Endothelial cell of umbilical vein (primary cell): ENCODE results near the gene VN1R2. TPM values are rescaled to one million over a fixed set of nuclear protein-coding genes. Genes with fewer than 3 reads are reported as not detected.

ENCODE experiments used
- BruUV-seq: library from RNA; stranded (reverse); fragments of 400-500 nt; replicated peaks from 2 replicates; lab custom pipeline; 2021; lab: Mats Ljungman, UMichigan
- CTCF ChIA-PET: fragments of 300-600, 350-600 bp; sonication (Branson Sonifier 250); formaldehyde crosslinking; loops from one replicate; lab custom pipeline; 2021; ENCODE audit warnings: antibody characterized with exemption, inconsistent platforms; lab: Charles Lee
- POLR2A ChIA-PET: fragments of 300-600, 350-600 bp; sonication (Branson Sonifier 250); formaldehyde crosslinking; loops from one replicate; lab custom pipeline; 2021; ENCODE audit warnings: antibody characterized with exemption, inconsistent platforms; lab: Charles Lee
- DNase-seq: peaks from one replicate; pipeline ENCODE4 v3.0.0-alpha.2; 2011; ENCODE audit warnings: low read depth, low spot score
- FAIRE-seq: peaks from 2 replicates; lab custom pipeline; 2011; peaks lifted over from hg19 to GRCh38; lab: Jason Lieb, UNC
- H2AFZ ChIP-seq: 2 replicates; pipeline ENCODE4 v1.6.0; 2012; ENCODE audit warnings: low read depth, low read length, control low read depth, inconsistent platforms
- H3K27ac ChIP-seq: 2 replicates; pipeline ENCODE4 v1.5.1; 2011; ENCODE audit warnings: low read depth, mild to moderate bottlenecking, control low read depth, low read length, moderate library complexity; ENCODE audit not compliant: insufficient read depth
- H3K27me3 ChIP-seq, 2 experiments: 2 replicates each; pipeline versions ENCODE4 v1.6.0 to v1.6.1; 2011; ENCODE audit warnings: low read length in 2 of 2, mixed read lengths in 1 of 2; ENCODE audit not compliant: control insufficient read depth in 2 of 2, insufficient read depth in 2 of 2
- H3K36me3 ChIP-seq, 2 experiments: 2 replicates in 1 of 2; 3 replicates in 1 of 2; pipeline ENCODE4 v1.5.1; 2011; ENCODE audit warnings: low read length in 2 of 2, mild to moderate bottlenecking in 1 of 2, moderate library complexity in 1 of 2; ENCODE audit not compliant: control insufficient read depth in 2 of 2, insufficient read depth in 2 of 2; ENCODE audit errors: extremely low read depth in 1 of 2
- H3K4me1 ChIP-seq: 3 replicates; pipeline ENCODE4 v1.5.1; 2011; ENCODE audit warnings: mild to moderate bottlenecking, low read length; ENCODE audit not compliant: control insufficient read depth, insufficient read depth; ENCODE audit errors: extremely low read depth
- H3K4me2 ChIP-seq: 2 replicates; pipeline ENCODE4 v1.6.1; 2011; ENCODE audit warnings: low read length, control low read depth, mixed read lengths; ENCODE audit not compliant: insufficient read depth
- H3K4me3 ChIP-seq, 3 experiments: fragments of 200-600 bp in 1 of 3; sonication (generic), shearing (Covaris generic) in 1 of 3; replicated peaks in 1 of 3; 2 replicates each; pipeline ENCODE4 v1.5.1; 2011 to 2016; ENCODE audit warnings: control low read depth in 3 of 3, low read length in 3 of 3, mild to moderate bottlenecking in 2 of 3, inconsistent platforms in 1 of 3, low read depth in 1 of 3, moderate library complexity in 1 of 3; ENCODE audit not compliant: insufficient read depth in 1 of 3
- H3K79me2 ChIP-seq: 2 replicates; pipeline ENCODE4 v1.6.0; 2012; ENCODE audit warnings: low read length, inconsistent platforms; ENCODE audit not compliant: control insufficient read depth, insufficient read depth
- H3K9ac ChIP-seq: replicated peaks from 2 replicates; pipeline ENCODE3; 2011; ENCODE audit warnings: low read length, control low read depth; ENCODE audit not compliant: insufficient read depth; ENCODE audit errors: extremely low read depth
- H3K9me1 ChIP-seq: replicated peaks from 3 replicates; pipeline ENCODE4 v1.6.0; 2011; ENCODE audit warnings: mild to moderate bottlenecking, low read length; ENCODE audit not compliant: control insufficient read depth, insufficient read depth; ENCODE audit errors: extremely low read depth
- H3K9me3 ChIP-seq: replicated peaks from 2 replicates; pipeline ENCODE4 v1.5.1; 2012; ENCODE audit warnings: low read length, inconsistent platforms; ENCODE audit not compliant: control insufficient read depth, insufficient read depth
- H4K20me1 ChIP-seq: replicated peaks from 2 replicates; pipeline ENCODE3; 2011; ENCODE audit warnings: mild to moderate bottlenecking, low read length; ENCODE audit not compliant: control insufficient read depth, insufficient read depth; ENCODE audit errors: extremely low read depth
- CTCF ChIP-seq, 2 donors: IDR thresholded peaks; 1 replicate in 1 of 2; 2 replicates in 1 of 2; pipeline ENCODE4 v1.5.1; 2011; ENCODE audit warnings: low read length in 2 of 2, mild to moderate bottlenecking in 2 of 2, moderate library complexity in 2 of 2, control low read depth in 1 of 2, inconsistent platforms in 1 of 2, low read depth in 1 of 2; ENCODE audit not compliant: insufficient read depth in 1 of 2; ENCODE audit errors: extremely low read depth in 1 of 2
- EZH2 ChIP-seq: IDR thresholded peaks from 2 replicates; pipeline ENCODE4 v1.6.1; 2012; ENCODE audit warnings: borderline replicate concordance, low read depth, mild to moderate bottlenecking, moderate library complexity, low read length, inconsistent platforms; ENCODE audit not compliant: severe bottlenecking
- FOS ChIP-seq: IDR thresholded peaks from 2 replicates; pipeline ENCODE4 v1.6.1; 2011; ENCODE audit warnings: mild to moderate bottlenecking, low read length, moderate library complexity, borderline replicate concordance; ENCODE audit not compliant: insufficient read depth
- GATA2 ChIP-seq: IDR thresholded peaks from 2 replicates; pipeline ENCODE4 v1.7.0; 2011; ENCODE audit warnings: low read depth, mild to moderate bottlenecking, moderate library complexity, mixed read lengths, low read length; ENCODE audit not compliant: insufficient read length, insufficient read depth
- JUN ChIP-seq: IDR thresholded peaks from 2 replicates; pipeline ENCODE4 v1.6.1; 2011; ENCODE audit warnings: borderline replicate concordance, low read depth; ENCODE audit not compliant: insufficient read length, insufficient read depth
- MAX ChIP-seq: IDR thresholded peaks from 2 replicates; pipeline ENCODE4 v1.6.1; 2011; ENCODE audit not compliant: insufficient read depth, insufficient read length
- MYC ChIP-seq: IDR thresholded peaks from one replicate; pipeline ENCODE4 v1.6.1; 2011; ENCODE audit warnings: mild to moderate bottlenecking, low read depth, low read length
- POLR2A ChIP-seq: IDR thresholded peaks from 2 replicates; pipeline ENCODE4 v1.6.1; 2012; ENCODE audit warnings: low read depth, mild to moderate bottlenecking, control low read depth, low read length
- POLR2AphosphoS5 ChIP-seq: IDR thresholded peaks from 2 replicates; pipeline ENCODE4 v1.6.1; 2012; ENCODE audit warnings: low read depth, mild to moderate bottlenecking, control low read depth, low read length, moderate library complexity; ENCODE audit not compliant: insufficient read depth
- dilution Hi-C: fragments of 300-500 bp; cut with MboI; formaldehyde crosslinking; loops from one replicate; pipeline ENCODE4 v1.15.0; 2019; ENCODE audit warnings: low sequenced_read_pairs; ENCODE audit not compliant: extremely low pct_ligation_motif_present
- intact Hi-C: fragments of 100-400 bp; cut with micrococcal nuclease; formaldehyde crosslinking; loops from one replicate; pipeline ENCODE4 v1.10.0; 2022
- polyA plus RNA-seq, 4 experiments: library from polyadenylated mRNA; depleted of rRNA in 3 of 4; stranded (reverse) in 3 of 4; unstranded in 1 of 4; fragments of >200 nt; gene quantifications; 2 replicates each; pipeline versions ENCODE4 v1.2.1 to v1.2.3, GENCODE V29; 2011 to 2012; ENCODE audit warnings: missing spikeins in 1 of 4
- total RNA-seq: library from RNA; stranded (reverse); gene quantifications from 2 replicates; pipeline ENCODE4 v1.2.3, GENCODE V29; 2021

Gene VN1R2
- total and polyA plus RNA-seq, 2 donors (not counting 3 experiments of a cell fraction or from before 2014, with no cell fraction given): not detected

GRCh38 chr19:53285087-53285486, 27.0 kb downstream of the VN1R2 start:
- no peak for FAIRE-seq
- no peak for TF ChIP-seq POLR2A
- no peak for TF ChIP-seq GATA2
- TF ChIP-seq FOS: no peak
- TF ChIP-seq CTCF (IDR thresholded peaks at IDR 0.05; ENCODE audit: extremely low read depth in 1 of 2, insufficient read depth in 1 of 2, low read depth in 1 of 2, low read length in 2 of 2): no peak
- no peak for TF ChIP-seq JUN
- no peak for TF ChIP-seq MAX
- TF ChIP-seq MYC: no peak
- TF ChIP-seq POLR2AphosphoS5: no peak
- no peak for TF ChIP-seq EZH2

More at GRCh38 chr19:53285087-53285486, 27.0 kb downstream of the VN1R2 start:
- H2AFZ ChIP-seq: no peak overlapping the region
- no peaks in the 10 kb centered on the region for H3K36me3 ChIP-seq
- ChIA-PET CTCF (no interaction called here), POLR2A (no interaction called here)
- H3K9me1 ChIP-seq: no peaks in the 10 kb centered on the region
- H3K79me2 ChIP-seq: no peaks in the 10 kb centered on the region
- no peak overlapping the region for H3K27ac ChIP-seq
- H3K4me3 ChIP-seq: no peak overlapping the region
- dilution Hi-C loops (no loop called here), intact Hi-C loops (no loop called here)
- DNase-seq: no peak
- H3K9me3 ChIP-seq: no peaks in the 10 kb centered on the region
- H4K20me1 ChIP-seq: no peaks in the 10 kb centered on the region
- no peaks in the 10 kb centered on the region for H3K4me1 ChIP-seq
- no peak overlapping the region for H3K9ac ChIP-seq
- BruUV-seq: no TSS peak
- H3K4me2 ChIP-seq: no peak overlapping the region
- H3K27me3 ChIP-seq: no peaks in the 10 kb centered on the region
